ENCODE results near the gene DQX1.

DNA sequence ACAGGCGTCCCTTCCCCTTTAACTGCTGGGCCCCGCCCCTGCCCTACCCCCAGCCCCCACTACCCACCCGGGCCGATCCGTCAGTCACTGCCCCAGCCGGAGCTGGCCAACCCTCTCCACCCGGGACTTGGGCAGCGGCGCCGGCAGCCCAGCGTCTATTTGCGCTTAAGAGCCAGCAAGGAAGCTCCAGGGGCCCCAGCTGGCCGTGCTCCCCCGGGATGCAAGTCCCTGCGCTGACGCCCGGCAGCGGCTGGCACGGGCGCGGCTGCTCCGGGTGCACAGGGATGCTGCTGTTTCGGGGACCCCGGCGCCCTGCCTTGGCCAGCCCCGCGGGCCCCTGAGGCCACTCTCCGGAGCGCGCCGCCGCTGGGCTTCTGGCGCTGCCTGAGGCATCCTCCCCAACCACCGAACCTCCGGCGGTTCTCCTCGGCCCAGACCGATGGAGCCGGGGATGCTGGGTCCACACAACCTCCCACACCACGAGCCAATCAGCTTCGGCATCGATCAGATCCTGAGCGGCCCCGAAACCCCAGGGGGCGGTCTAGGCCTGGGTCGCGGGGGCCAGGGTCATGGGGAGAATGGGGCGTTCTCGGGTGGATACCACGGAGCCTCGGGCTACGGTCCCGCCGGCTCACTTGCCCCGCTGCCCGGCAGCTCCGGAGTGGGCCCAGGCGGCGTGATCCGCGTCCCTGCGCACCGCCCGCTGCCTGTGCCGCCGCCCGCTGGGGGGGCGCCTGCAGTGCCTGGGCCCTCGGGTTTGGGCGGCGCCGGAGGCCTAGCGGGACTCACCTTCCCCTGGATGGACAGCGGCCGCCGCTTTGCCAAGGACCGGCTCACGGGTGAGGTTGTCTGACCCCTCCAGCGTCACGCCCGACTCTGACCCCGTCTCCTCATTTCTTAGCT is 11.4 kb downstream of the DQX1 start, which contains the start of gene TLX2:
- TF ChIP-seq CTCF (IDR thresholded peaks at IDR 0.05) (no peak), POLR2A (IDR thresholded peaks at IDR 0.05) (no peak)

Measured in heart left ventricle (tissue), 13 donors.